Endodermal cell (in vitro differentiated cells): ENCODE data around the gene OSBPL5. TPM values are rescaled to one million over a fixed set of nuclear protein-coding genes. Genes with fewer than 3 reads are reported as not detected.

ENCODE experiments used
- DNase-seq: peaks from one replicate; pipeline ENCODE4 v3.0.0-alpha.2; 2017
- H3K27ac ChIP-seq: 2 replicates; pipeline ENCODE4 v1.5.1; 2013; ENCODE audit warnings: mild to moderate bottlenecking, low read depth, low read length, moderate library complexity
- H3K27me3 ChIP-seq: 2 replicates; pipeline ENCODE4 v1.6.1; 2013; ENCODE audit warnings: mild to moderate bottlenecking, low read length, moderate library complexity; ENCODE audit not compliant: insufficient read depth, control insufficient read depth, poor library complexity, severe bottlenecking
- H3K36me3 ChIP-seq: 2 replicates; pipeline ENCODE4 v1.7.0; 2013; ENCODE audit warnings: mild to moderate bottlenecking, low read length, moderate library complexity; ENCODE audit not compliant: control insufficient read depth, insufficient read depth
- H3K4me1 ChIP-seq: one replicate; pipeline ENCODE4 v1.7.0; 2013; ENCODE audit warnings: low read length; ENCODE audit not compliant: control insufficient read depth, insufficient read depth
- H3K4me3 ChIP-seq: 2 replicates; pipeline ENCODE4 v1.5.1; 2013; ENCODE audit warnings: mild to moderate bottlenecking, low read length, moderate library complexity
- H3K9ac ChIP-seq: 2 replicates; pipeline ENCODE4 v1.6.1; 2013; ENCODE audit warnings: mild to moderate bottlenecking, low read length, moderate library complexity; ENCODE audit not compliant: poor library complexity, severe bottlenecking; ENCODE audit errors: extremely low read depth
- H3K9me3 ChIP-seq: 2 replicates; pipeline ENCODE4 v1.6.1; 2013; ENCODE audit warnings: mild to moderate bottlenecking, low read length, moderate library complexity; ENCODE audit not compliant: control insufficient read depth
- H3K27ac Mint-ChIP-seq: 2 replicates; pipeline ENCODE4 v1.8.0; 2020; ENCODE audit warnings: mixed read lengths
- H3K27me3 Mint-ChIP-seq: 2 replicates; pipeline ENCODE4 v1.8.0; 2021; ENCODE audit warnings: mild to moderate bottlenecking, mixed read lengths; ENCODE audit not compliant: insufficient read depth
- H3K36me3 Mint-ChIP-seq: 2 replicates; pipeline ENCODE4 v1.8.0; 2020; ENCODE audit warnings: low read depth, mixed read lengths
- H3K4me1 Mint-ChIP-seq: 2 replicates; pipeline ENCODE4 v1.8.0; 2020; ENCODE audit warnings: mixed read lengths
- H3K4me3 Mint-ChIP-seq: 2 replicates; pipeline ENCODE4 v1.8.0; 2020; ENCODE audit warnings: mild to moderate bottlenecking, moderate library complexity, mixed read lengths
- H3K9me3 Mint-ChIP-seq: 2 replicates; pipeline ENCODE4 v1.8.0; 2020; ENCODE audit warnings: mild to moderate bottlenecking, mixed read lengths
- WGBS, 2 experiments: methylation state at CpG; one replicate each; pipeline versions ENCODE4 v1.1.5 to v1.1.7; 2013; ENCODE audit warnings: missing lambda C conversion rate in 2 of 2, mixed read lengths in 1 of 2; ENCODE audit not compliant: insufficient coverage in 1 of 2, insufficient read length in 1 of 2; 5-methylcytosine and 5-hydroxymethylcytosine counted together
- total RNA-seq, 2 donors: library from RNA; stranded (reverse); fragmentation: NEBNext Ultra II Directional in 1 of 2; extraction: Animal tissue kit (Norgen Biotek cat#: 25700) in 1 of 2; gene quantifications; 2 replicates in 1 of 2; 3 replicates in 1 of 2; pipeline ENCODE4 v1.2.1, GENCODE V29; 2021
- TF ChIP-seq, protein P1 (sequence below): fragments of 200-600 bp; sonication (generic); conservative IDR thresholded peaks from 2 replicates; pipeline ENCODE4 v1.5.0; 2021; ENCODE audit warnings: antibody characterized with exemption, mild to moderate bottlenecking

The OSBPL5 gene
- total RNA-seq, 2 donors from 2014 or later = 1.2 to 4.8 TPM

DNA sequence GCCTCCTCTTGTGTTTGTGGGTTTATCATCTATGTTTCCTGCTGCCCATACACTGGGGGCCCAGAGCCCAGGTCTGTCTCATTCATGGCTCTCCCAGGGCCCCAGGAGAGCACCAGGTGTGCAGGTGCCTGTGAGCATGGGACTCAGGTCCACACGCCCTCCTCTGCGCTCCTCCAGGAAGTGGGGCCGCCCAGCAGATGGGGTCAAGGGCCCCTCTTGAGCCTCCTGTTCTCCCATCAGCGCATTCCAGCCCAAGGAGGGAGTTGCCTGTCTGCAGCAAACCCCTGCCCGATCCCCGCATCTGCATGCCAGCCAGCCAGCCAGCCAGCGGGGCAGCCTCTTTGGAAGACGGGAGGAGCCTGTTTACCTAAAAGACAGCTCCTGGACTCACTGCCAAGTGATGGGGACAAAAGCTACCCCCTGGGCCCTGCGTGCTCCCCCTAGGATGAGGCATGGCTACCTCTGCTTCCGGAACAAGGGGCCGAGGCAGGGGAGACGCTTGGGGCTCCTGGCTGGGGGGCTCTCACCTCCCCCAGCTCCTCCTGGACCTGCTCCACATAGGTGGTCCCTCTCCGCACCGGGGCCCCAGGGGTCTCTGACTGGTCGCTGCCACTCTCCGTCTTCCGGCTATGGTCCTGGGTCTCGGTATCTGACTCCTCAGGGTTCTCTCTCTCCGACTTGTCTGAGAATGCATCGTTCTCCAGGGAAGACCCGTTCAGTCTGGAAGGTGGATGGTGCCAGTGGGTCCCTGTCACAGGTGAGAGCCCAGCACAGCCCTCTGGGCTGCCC, 58.2 kb downstream of the OSBPL5 start:
- no peaks in the 10 kb centered on the region for H3K36me3 ChIP-seq
- no peak overlapping the region for H3K4me3 ChIP-seq
- H3K9ac ChIP-seq = no peak overlapping the region
- H3K27me3 ChIP-seq = no peaks in the 10 kb centered on the region
- WGBS, 2 experiments = 90 to 96% methylated on average over 13 to 21 of the region's 21 CpGs
- no peak overlapping the region for H3K4me3 Mint-ChIP-seq
- TF ChIP-seq, protein P1, sequence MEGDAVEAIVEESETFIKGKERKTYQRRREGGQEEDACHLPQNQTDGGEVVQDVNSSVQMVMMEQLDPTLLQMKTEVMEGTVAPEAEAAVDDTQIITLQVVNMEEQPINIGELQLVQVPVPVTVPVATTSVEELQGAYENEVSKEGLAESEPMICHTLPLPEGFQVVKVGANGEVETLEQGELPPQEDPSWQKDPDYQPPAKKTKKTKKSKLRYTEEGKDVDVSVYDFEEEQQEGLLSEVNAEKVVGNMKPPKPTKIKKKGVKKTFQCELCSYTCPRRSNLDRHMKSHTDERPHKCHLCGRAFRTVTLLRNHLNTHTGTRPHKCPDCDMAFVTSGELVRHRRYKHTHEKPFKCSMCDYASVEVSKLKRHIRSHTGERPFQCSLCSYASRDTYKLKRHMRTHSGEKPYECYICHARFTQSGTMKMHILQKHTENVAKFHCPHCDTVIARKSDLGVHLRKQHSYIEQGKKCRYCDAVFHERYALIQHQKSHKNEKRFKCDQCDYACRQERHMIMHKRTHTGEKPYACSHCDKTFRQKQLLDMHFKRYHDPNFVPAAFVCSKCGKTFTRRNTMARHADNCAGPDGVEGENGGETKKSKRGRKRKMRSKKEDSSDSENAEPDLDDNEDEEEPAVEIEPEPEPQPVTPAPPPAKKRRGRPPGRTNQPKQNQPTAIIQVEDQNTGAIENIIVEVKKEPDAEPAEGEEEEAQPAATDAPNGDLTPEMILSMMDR = no peak
- H3K9me3 Mint-ChIP-seq = peaks cover 21% of the 10 kb centered on the region
- peak; percentile 58 for DNase-seq
- H3K27me3 Mint-ChIP-seq = peaks cover 9% of the 10 kb centered on the region
- H3K4me1 Mint-ChIP-seq = no peaks in the 10 kb centered on the region
- H3K9me3 ChIP-seq = peaks cover 9% of the 10 kb centered on the region
- H3K36me3 Mint-ChIP-seq = peaks cover 7% of the 10 kb centered on the region
- H3K27ac ChIP-seq = no peak overlapping the region
- no peaks in the 10 kb centered on the region for H3K4me1 ChIP-seq
- no peak overlapping the region for H3K27ac Mint-ChIP-seq

DNA sequence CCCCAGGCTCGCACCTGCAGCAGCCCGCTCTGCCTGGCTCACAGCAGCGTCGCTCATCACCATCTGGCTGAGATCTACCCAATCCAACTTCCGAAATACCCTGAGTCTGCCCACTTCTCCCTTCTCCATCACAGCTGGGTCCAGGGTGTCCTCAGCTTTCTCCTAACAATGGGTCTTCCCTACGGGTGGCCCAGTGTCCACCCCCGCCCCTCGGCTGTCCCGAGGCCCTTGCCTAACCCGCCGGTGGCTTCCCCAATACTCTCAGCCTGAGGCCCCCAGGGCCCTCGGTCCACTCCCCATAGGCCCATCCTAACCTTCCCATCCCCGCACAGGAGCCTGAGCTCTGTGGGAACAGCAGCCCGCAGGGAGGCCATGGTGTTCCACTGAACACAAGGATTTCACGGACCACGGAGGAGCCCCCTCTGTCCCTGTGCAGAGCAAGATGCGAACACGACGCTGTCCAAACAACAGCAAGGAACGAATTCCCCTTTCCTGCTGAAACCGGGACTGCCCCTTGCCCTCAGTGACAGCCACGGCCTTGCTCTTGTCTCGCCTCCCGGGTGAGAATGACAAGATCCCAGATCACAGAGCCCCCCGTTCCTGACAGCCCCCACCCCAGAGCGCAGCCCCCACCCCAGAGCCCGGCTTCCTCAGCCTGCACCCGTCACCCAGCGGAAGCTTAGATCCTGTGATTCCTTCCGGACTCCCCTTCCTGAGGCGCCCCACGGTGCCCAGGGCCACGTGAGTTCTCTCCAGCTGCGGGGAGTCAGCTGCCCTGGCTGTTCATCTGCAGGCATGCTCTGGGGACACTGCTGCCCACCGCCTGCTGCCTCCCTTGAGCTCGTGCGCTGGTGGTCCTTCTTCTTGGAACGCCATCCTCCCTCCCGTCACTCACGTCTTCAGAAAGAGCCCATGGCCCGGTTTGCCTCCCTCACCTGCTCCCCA, 59.0 kb downstream of the OSBPL5 start:
- Mint-ChIP-seq H3K9me3 (peaks cover 12% of the 10 kb centered on the region), H3K4me3 (no peak overlapping the region), H3K27ac (no peak overlapping the region), H3K27me3 (peaks cover 7% of the 10 kb centered on the region), H3K4me1 (no peaks in the 10 kb centered on the region), H3K36me3 (peaks cover under 1% of the 10 kb centered on the region)
- peak; percentile 34 for DNase-seq
- WGBS, 2 experiments = 91 to 94% methylated on average over 17 to 41 of the region's 41 CpGs
- Histone ChIP-seq H3K27ac (no peak overlapping the region), H3K36me3 (no peaks in the 10 kb centered on the region), H3K4me3 (no peak overlapping the region), H3K9ac (no peak overlapping the region), H3K4me1 (no peaks in the 10 kb centered on the region), H3K27me3 (no peaks in the 10 kb centered on the region), H3K9me3 (peaks cover under 1% of the 10 kb centered on the region)
- TF ChIP-seq, protein P1 = no peak

DNA sequence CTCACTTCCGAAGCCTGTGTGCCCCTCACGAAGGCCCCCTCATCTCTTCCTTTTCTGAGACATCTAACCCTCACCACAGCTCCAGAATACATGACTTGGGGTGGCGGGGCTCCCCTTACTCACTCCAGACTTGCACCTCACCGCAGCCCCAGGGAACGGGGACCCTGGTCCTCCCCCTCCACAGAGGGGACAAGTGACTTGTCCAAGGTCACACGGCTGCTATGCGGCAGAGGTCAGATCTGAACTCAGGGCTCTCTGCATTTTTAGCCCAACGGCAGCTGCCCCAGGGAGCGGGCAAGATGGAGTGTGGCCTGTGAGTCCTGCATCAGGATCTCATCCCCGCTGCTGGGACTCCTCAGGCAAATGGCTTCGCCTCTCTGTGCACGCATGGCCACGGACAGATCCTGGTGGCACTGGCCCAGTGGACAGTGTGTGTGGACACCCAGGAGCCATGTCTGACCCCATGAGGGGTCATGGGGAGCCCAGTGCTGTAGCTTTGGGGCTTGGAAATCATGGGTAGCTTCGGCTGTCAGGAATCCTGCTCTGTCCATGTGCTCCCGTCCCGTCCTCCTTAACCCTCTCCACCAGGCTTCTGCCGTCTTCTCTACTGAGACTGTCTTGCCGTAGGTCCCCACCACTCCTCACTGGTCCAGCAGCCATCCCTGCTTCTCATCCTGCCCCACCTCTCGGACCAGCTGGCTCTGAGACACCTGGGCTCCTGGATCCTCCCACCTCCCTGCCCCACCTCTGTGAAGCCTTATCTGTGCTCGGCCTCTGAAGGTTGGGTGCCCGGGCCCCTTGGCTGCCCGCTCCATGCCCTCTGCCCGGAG, 59.9 kb downstream of the OSBPL5 start:
- H3K9me3 ChIP-seq = no peaks in the 10 kb centered on the region
- no peaks in the 10 kb centered on the region for H3K36me3 ChIP-seq
- no peaks in the 10 kb centered on the region for H3K36me3 Mint-ChIP-seq
- H3K4me1 ChIP-seq = no peaks in the 10 kb centered on the region
- no peak overlapping the region for H3K9ac ChIP-seq
- H3K27ac Mint-ChIP-seq = no peak overlapping the region
- no peaks in the 10 kb centered on the region for H3K4me1 Mint-ChIP-seq
- peaks cover 4% of the 10 kb centered on the region for H3K9me3 Mint-ChIP-seq
- H3K27me3 Mint-ChIP-seq = peaks cover 4% of the 10 kb centered on the region
- H3K27me3 ChIP-seq = no peaks in the 10 kb centered on the region
- no peak overlapping the region for H3K27ac ChIP-seq
- H3K4me3 ChIP-seq = no peak overlapping the region
- no peak overlapping the region for H3K4me3 Mint-ChIP-seq
- TF ChIP-seq, protein P1 = no peak
- 94% methylated on average over 20 to 23 of the region's 23 CpGs for WGBS, 2 experiments
- DNase-seq = peak; percentile 38
